PC-9 (cell line): ENCODE measurements around the gene ALS2.

Experiments used
- EZH2 ChIP-seq: fragments of 200-600 bp; sonication (generic); IDR thresholded peaks from 2 replicates; pipeline ENCODE4 v1.8.0; 2017; ENCODE audit warnings: antibody characterized with exemption, low read depth
- TF ChIP-seq, protein P1 (sequence below): fragments of 200-600 bp; sonication (generic); conservative IDR thresholded peaks from 2 replicates; pipeline ENCODE4 v1.6.1; 2017; ENCODE audit warnings: mixed run types, antibody characterized with exemption, mild to moderate bottlenecking, moderate library complexity

DNA sequence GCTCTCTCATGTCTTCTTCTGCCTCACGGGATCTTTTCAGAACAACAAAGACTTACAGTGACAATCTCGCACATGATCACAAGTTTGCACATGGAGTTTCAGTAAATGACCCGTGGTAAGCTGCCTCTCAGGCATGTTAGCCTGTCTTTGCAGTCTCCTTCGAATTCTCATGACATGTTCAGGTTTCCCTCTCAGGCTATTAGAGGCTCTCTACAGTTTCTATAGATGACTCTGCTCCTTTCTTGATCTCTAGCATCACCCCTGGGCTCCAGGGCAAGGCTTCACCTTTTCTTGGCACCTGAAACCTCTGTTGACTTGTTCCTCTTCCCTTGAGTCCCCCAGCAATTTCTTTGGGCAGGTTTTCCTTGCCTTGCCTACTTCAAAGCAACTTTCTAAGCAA lies 105.3 kb downstream of the ALS2 start:
- TF ChIP-seq, protein P1, sequence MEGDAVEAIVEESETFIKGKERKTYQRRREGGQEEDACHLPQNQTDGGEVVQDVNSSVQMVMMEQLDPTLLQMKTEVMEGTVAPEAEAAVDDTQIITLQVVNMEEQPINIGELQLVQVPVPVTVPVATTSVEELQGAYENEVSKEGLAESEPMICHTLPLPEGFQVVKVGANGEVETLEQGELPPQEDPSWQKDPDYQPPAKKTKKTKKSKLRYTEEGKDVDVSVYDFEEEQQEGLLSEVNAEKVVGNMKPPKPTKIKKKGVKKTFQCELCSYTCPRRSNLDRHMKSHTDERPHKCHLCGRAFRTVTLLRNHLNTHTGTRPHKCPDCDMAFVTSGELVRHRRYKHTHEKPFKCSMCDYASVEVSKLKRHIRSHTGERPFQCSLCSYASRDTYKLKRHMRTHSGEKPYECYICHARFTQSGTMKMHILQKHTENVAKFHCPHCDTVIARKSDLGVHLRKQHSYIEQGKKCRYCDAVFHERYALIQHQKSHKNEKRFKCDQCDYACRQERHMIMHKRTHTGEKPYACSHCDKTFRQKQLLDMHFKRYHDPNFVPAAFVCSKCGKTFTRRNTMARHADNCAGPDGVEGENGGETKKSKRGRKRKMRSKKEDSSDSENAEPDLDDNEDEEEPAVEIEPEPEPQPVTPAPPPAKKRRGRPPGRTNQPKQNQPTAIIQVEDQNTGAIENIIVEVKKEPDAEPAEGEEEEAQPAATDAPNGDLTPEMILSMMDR, result no peak
- TF ChIP-seq EZH2, result no peak
